Large intestine (tissue), 3 donors: ENCODE results near the gene SMNDC1. TPM values are rescaled to one million over a fixed set of nuclear protein-coding genes. Genes with fewer than 3 reads are reported as not detected.

Source experiments
- DNase-seq, 2 donors: peaks; one replicate each; pipeline versions ENCODE4 v3.0.0 to v3.0.0-alpha.2; 2013
- H3K27ac ChIP-seq: one replicate; pipeline ENCODE4 v1.5.1; 2013; ENCODE audit warnings: low read length
- H3K27me3 ChIP-seq: 2 replicates; pipeline ENCODE4 v1.6.1; 2013; ENCODE audit warnings: low read length; ENCODE audit not compliant: control insufficient read depth, insufficient read depth
- H3K36me3 ChIP-seq: 2 replicates; pipeline ENCODE4 v1.6.1; 2013; ENCODE audit warnings: low read length; ENCODE audit not compliant: control insufficient read depth, insufficient read depth
- H3K4me1 ChIP-seq: one replicate; pipeline ENCODE4 v1.6.1; 2013; ENCODE audit warnings: low read length; ENCODE audit not compliant: control insufficient read depth, insufficient read depth
- H3K4me3 ChIP-seq: one replicate; pipeline ENCODE4 v1.5.1; 2013; ENCODE audit warnings: low read length
- H3K9me3 ChIP-seq: one replicate; pipeline ENCODE4 v1.6.1; 2013; ENCODE audit warnings: mild to moderate bottlenecking, low read depth, low read length, moderate library complexity; ENCODE audit not compliant: control insufficient read depth
- WGBS: methylation state at CpG from one replicate; pipeline ENCODE4 v1.1.5; 2013; ENCODE audit warnings: low lambda C conversion rate; ENCODE audit not compliant: insufficient coverage; 5-methylcytosine and 5-hydroxymethylcytosine counted together
- polyA plus RNA-seq: library from polyadenylated mRNA; unstranded; fragments of 120-200 nt; gene quantifications from one replicate; pipeline ENCODE4 v1.2.1, GENCODE V29; 2013

The SMNDC1 gene
- polyA plus RNA-seq, 1 donor = 33.8 TPM

DNA sequence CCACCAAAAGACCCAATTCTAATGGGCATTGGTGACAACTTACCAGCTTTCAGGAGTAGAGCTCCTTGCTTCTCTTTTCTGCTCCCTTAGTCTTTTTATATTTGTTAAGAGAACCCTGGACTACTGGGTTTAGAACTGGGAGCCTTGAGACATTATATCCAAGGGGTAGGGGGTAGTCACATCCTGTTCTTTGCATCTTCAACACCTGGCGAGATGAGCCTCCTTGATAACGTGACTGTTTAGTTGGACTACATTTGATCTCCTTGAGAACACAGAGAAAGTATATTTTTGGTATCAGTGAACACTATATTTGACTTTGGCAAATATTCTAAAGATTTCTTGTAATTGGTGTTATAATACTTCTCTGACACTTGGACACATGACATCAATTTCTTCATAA, 9.0 kb upstream of the SMNDC1 start:
- WGBS = 100% methylated on average over 1 of the region's 2 CpGs
- DNase-seq = no peak

DNA sequence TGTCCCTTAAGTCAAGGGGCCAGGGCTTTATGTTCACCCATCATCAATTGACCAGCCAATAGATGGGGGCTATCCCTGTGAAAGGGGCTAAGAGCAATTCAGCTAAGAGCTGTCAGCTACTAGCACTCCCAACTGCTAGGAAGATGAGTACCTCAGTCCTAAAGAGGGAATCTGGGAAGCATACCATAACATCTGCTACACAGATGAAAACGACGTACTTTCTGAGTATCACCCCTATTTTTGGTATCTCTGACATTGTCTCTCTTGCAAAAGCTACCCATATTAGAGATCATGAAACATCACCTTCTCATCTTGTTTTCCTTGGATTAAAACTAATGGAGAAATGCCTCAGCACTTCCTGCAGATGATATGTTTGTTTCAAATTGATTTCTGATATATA, 7.5 kb upstream of the SMNDC1 start:
- no peaks in the 10 kb centered on the region for H3K27me3 ChIP-seq
- no peak for DNase-seq
- no peak overlapping the region for H3K4me3 ChIP-seq
- no peaks in the 10 kb centered on the region for H3K4me1 ChIP-seq
- H3K27ac ChIP-seq = no peak overlapping the region
- H3K36me3 ChIP-seq = no peaks in the 10 kb centered on the region
- WGBS = no CpG with 5 or more reads among the region's 2 CpGs
- no peaks in the 10 kb centered on the region for H3K9me3 ChIP-seq

More for the DNA sequence above, 9.0 kb upstream of the SMNDC1 start:
- no peaks in the 10 kb centered on the region for H3K4me1 ChIP-seq
- no peaks in the 10 kb centered on the region for H3K9me3 ChIP-seq
- H3K27me3 ChIP-seq = no peaks in the 10 kb centered on the region
- no peak overlapping the region for H3K27ac ChIP-seq
- no peaks in the 10 kb centered on the region for H3K36me3 ChIP-seq
- H3K4me3 ChIP-seq = no peak overlapping the region

DNA sequence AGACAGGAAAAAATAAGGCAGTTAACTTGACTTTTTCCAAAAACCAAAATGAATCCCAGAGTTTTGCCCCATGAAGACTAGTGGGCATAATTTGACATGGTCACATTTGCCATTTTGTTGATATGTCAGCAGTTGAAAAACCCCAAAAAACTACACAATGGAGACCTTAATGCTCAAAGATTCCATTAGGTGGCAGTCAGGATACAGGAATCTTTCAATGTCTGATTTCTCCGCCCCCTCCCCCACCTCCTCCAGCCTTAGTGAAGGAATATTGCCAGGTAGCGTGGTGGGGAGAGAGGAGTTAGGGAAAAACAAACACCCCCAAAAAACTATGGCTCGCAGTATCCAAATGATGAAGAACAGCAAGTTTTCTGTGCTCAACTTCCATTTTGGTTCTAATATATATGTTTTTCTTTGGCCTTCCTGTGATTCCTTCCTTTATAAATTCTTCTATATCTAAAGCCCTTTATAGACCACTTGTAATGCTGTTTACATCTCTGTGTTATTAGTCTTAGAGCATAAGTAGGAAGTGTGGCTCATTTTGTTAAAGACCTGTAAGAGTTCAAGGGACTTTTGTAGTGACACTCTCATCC, 6.7 kb upstream of the SMNDC1 start:
- Histone ChIP-seq H3K9me3 (no peaks in the 10 kb centered on the region), H3K36me3 (no peaks in the 10 kb centered on the region), H3K27me3 (no peaks in the 10 kb centered on the region), H3K27ac (no peak overlapping the region), H3K4me3 (no peak overlapping the region), H3K4me1 (no peaks in the 10 kb centered on the region)
- no CpG with 5 or more reads among the region's 3 CpGs for WGBS
- DNase-seq = peak; percentile 43 to 56

DNA sequence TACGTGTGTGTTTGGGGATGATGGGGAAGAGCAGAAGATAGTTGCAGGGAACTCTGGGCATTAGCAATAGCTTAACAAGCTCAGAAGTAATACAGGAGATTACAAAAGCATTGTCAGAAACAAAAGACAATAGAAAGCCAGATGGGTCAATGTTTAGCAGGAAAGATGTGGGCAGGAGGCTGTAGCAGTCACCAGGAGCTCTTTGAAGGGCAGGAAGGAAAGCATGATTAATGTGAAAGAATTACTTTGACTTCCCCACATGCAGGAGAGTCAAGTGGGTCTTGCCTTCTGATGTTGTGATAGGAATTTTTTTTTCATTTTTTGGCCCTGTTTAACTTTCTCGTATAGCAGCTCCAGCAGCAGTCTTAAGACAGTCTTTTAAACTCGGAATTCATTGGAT, 6.0 kb upstream of the SMNDC1 start:
- Histone ChIP-seq H3K27ac (no peak overlapping the region), H3K4me1 (no peaks in the 10 kb centered on the region), H3K4me3 (no peak overlapping the region), H3K9me3 (no peaks in the 10 kb centered on the region), H3K27me3 (no peaks in the 10 kb centered on the region), H3K36me3 (no peaks in the 10 kb centered on the region)
- no CpG with 5 or more reads among the region's 3 CpGs for WGBS
- DNase-seq = no peak

DNA sequence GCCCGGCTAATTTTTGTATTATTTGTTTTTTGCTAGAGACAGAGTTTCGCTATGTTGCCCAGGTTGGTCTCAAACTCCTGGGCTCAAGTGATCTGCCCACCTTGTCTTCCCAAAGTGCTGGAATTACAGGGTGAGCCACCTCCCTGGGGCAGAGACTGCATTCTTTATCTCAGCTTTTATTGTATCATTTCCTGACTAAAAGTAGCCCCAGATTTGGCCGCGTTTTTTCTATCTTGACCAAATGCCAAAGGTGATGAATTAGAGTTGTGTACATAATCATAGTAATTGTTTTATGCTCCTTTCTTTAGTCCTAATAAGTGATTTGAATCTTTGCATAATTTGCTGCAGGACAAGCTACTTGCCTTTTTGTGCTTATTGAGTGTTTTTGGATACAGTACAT, 3.1 kb upstream of the SMNDC1 start:
- Histone ChIP-seq H3K9me3 (no peaks in the 10 kb centered on the region), H3K27me3 (no peaks in the 10 kb centered on the region), H3K36me3 (peaks cover under 1% of the 10 kb centered on the region), H3K4me3 (no peak overlapping the region), H3K4me1 (peaks cover 2% of the 10 kb centered on the region), H3K27ac (no peak overlapping the region)
- no peak for DNase-seq
- WGBS = no CpG with 5 or more reads among the region's 4 CpGs

DNA sequence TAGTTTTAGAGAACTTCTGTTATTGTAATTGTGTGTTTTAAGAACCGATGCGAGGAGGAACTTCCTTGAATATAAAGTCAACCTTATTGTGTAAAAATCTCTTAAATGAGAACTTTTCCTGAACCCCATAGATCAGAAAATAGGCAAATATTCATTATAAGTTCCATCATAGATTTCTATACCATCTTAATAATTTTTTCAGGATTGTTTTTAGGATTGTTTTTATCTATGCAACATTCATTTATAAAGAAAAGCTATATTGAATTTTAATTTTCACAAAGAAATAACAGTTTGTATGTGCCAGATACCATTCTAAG, 1.7 kb upstream of the SMNDC1 start:
- Histone ChIP-seq H3K27ac (no peak overlapping the region), H3K4me1 (peaks cover 2% of the 10 kb centered on the region)

DNA sequence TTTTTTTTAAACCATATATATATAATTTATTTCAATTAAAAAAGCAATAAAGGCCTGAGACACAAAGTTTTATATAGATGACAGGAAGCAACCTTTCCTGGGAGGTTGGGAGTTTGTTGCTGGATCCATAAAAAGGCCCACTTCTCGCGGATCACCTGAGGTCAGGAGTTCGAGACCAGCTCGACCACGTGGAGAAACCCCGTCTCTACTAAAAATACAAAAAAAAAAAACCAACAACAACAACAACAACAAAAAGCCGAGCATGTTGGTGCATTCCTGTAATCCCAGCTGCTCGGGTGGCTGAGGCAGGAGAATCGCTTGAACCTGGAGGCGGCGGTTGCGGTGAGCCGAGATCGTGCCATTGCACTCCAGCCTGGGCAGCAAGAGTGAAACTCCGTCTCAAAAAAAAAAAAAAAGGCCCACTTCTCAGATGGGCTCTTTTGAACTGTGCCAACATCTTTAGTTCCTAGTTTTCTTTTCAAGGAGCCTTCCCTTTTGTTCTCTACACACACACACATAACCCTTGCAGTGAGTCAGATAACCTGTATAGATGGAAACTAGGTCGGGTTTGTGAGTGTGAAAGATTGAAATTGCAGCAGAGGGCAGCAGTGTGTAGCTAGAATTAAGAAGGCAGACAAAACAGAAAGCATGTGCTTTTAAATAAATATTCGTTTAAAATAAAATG, 1.2 kb upstream of the SMNDC1 start:
- DNase-seq = peak; percentile 77 to 79
- peaks cover 17% of the 10 kb centered on the region for H3K36me3 ChIP-seq
- H3K9me3 ChIP-seq = no peaks in the 10 kb centered on the region
- peak overlapping the region; percentile 85 for H3K27ac ChIP-seq
- H3K27me3 ChIP-seq = no peaks in the 10 kb centered on the region
- 10% methylated on average over 1 of the region's 17 CpGs for WGBS
- peaks cover 2% of the 10 kb centered on the region for H3K4me1 ChIP-seq
- H3K4me3 ChIP-seq = no peak overlapping the region

More for the DNA sequence above, 1.7 kb upstream of the SMNDC1 start:
- 19% methylated on average over 2 of the region's 2 CpGs for WGBS
- DNase-seq = no peak
- peaks cover 12% of the 10 kb centered on the region for H3K36me3 ChIP-seq
- no peak overlapping the region for H3K4me3 ChIP-seq
- H3K27me3 ChIP-seq = no peaks in the 10 kb centered on the region
- H3K9me3 ChIP-seq = no peaks in the 10 kb centered on the region

GRCh38 chr10:110304394-110304779, 333 bp downstream of the SMNDC1 start:
- peaks cover 6% of the 10 kb centered on the region for H3K4me1 ChIP-seq

GRCh38 chr10:110303681-110304080, 1.0 kb downstream of the SMNDC1 start:
- Histone ChIP-seq H3K9me3 (no peaks in the 10 kb centered on the region), H3K4me1 (peaks cover 6% of the 10 kb centered on the region), H3K27ac (peak overlapping the region; percentile 85), H3K36me3 (peaks cover 30% of the 10 kb centered on the region), H3K4me3 (peak overlapping the region; percentile 87), H3K27me3 (no peaks in the 10 kb centered on the region)
- DNase-seq = no peak
- WGBS = 8% methylated on average over 2 of the region's 4 CpGs

More at GRCh38 chr10:110304394-110304779, 333 bp downstream of the SMNDC1 start:
- H3K4me3 ChIP-seq = peak overlapping the region; percentile 87
- WGBS = no CpG with 5 or more reads among the region's 42 CpGs
- peak overlapping the region; percentile 85 for H3K27ac ChIP-seq
- no peak for DNase-seq
- H3K9me3 ChIP-seq = no peaks in the 10 kb centered on the region
- peaks cover 25% of the 10 kb centered on the region for H3K36me3 ChIP-seq
- H3K27me3 ChIP-seq = no peaks in the 10 kb centered on the region

DNA sequence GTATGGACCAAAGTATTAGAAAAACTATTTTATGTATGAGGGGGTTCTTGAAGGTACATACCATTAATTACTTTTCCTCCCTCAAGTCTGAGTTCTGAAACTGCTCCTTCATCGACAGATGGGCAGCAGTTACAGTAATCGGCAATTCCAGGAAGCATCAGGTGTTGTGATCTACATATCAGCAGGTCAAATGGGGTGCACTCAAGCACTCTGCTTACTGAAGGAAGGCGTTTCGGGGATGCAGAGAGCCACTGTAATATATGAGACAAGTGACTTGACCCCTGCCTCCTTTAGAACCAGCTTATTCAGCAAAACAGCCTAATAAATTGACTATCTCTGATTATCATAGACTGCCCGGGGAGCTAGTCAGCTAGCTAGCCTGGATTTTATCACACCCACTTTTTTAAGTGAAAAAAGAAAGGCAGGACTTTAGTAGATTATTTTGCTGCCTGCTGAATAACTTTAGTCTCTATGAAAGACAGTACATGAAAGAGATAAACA, 4.2 kb downstream of the SMNDC1 start:
- peaks cover 58% of the 10 kb centered on the region for H3K36me3 ChIP-seq

GRCh38 chr10:110296966-110297365, 7.8 kb downstream of the SMNDC1 start:
- no peak for DNase-seq
- peaks cover 4% of the 10 kb centered on the region for H3K4me1 ChIP-seq
- WGBS = 80% methylated on average over 1 of the region's 1 CpG
- H3K27ac ChIP-seq = no peak overlapping the region
- no peaks in the 10 kb centered on the region for H3K27me3 ChIP-seq
- peaks cover 75% of the 10 kb centered on the region for H3K36me3 ChIP-seq
- H3K4me3 ChIP-seq = no peak overlapping the region
- H3K9me3 ChIP-seq = no peaks in the 10 kb centered on the region

More for the DNA sequence above, 4.2 kb downstream of the SMNDC1 start:
- H3K27ac ChIP-seq = no peak overlapping the region
- DNase-seq = no peak
- H3K4me3 ChIP-seq = no peak overlapping the region
- H3K9me3 ChIP-seq = no peaks in the 10 kb centered on the region
- H3K27me3 ChIP-seq = no peaks in the 10 kb centered on the region
- no CpG with 5 or more reads among the region's 5 CpGs for WGBS
- peaks cover 6% of the 10 kb centered on the region for H3K4me1 ChIP-seq
